ENCODE results near the gene HLA-DQA1. TPM values are rescaled to one million over a fixed set of nuclear protein-coding genes. Genes with fewer than 3 reads are reported as not detected.

HLA-DQA1 gene
- total and polyA plus RNA-seq, 9 donors = 1.5 to 3.3 (median 2.7) TPM

DNA sequence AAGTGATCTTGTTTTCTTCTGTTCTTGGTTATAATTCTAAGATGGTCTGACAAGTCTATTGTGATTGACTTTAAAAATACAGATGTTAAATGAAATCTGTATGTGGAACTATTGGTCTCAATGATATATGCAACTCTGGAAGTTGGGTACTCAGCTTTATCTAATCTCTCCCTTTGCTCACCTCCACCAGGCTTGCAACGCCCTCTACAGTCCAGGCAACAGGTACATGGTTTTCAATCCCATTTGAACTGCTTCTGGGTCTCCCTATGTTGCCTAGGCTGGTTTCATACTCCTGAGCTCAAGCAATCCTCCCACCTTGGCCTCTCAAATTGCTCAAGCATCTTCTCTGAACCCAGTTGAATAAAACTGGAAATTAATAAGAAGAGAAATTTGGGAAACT, 54.8 kb downstream of the HLA-DQA1 start:
- DNase-seq = no peak
- Histone ChIP-seq H3K9me3 (replicated peaks; ENCODE audit: control insufficient read depth, low read depth, low read length) (no peaks in the 10 kb centered on the region), H3K36me3 (ENCODE audit: control insufficient read depth, insufficient read depth, low read length) (no peaks in the 10 kb centered on the region), H3K4me1 (ENCODE audit: control insufficient read depth, insufficient read depth, low read length) (no peaks in the 10 kb centered on the region), H3K27ac (ENCODE audit: low read length) (no peak overlapping the region), H3K4me3 (ENCODE audit: low read length) (no peak overlapping the region), H3K27me3 (ENCODE audit: control insufficient read depth, insufficient read depth, low read length) (peaks cover 2% of the 10 kb centered on the region)
- WGBS (ENCODE audit: insufficient coverage) = 0% methylated on average over 1 of the region's 1 CpG

Other genes with a start within 250 kb of the HLA-DQA1 start
- not detected for gene BTNL2, start 230.2 kb upstream of the HLA-DQA1 start, total RNA-seq
- under 1 TPM; 0.14 to 0.70 (median 0.42) TPM for gene BTNL2, start 230.2 kb upstream of the HLA-DQA1 start, polyA plus RNA-seq (ENCODE audit: insufficient read depth in 1 of 8, insufficient read length in 8 of 8, low replicate concordance in 1 of 8)
- 30.7 TPM for gene HLA-DRA, start 197.5 kb upstream of the HLA-DQA1 start, total RNA-seq
- gene HLA-DRA, start 197.5 kb upstream of the HLA-DQA1 start, polyA plus RNA-seq (ENCODE audit: insufficient read depth in 1 of 8, insufficient read length in 8 of 8, low replicate concordance in 1 of 8) = 10 to 100 TPM; 19.9 to 34.2 (median 26.0) TPM
- 8.4 TPM for gene HLA-DRB5, start 107.1 kb upstream of the HLA-DQA1 start, total RNA-seq
- 10 to 100 TPM in 2 of 8 donors, 1 to 10 TPM in 6; 2.3 to 15.3 (median 3.9) TPM for gene HLA-DRB5, start 107.1 kb upstream of the HLA-DQA1 start, polyA plus RNA-seq (ENCODE audit: insufficient read depth in 1 of 8, insufficient read length in 8 of 8, low replicate concordance in 1 of 8)
- gene HLA-DRB1, start 47.6 kb upstream of the HLA-DQA1 start, total RNA-seq = 16.8 TPM
- 10 to 100 TPM in 4 of 8 donors, 1 to 10 TPM in 4; 4.3 to 16.5 (median 11.0) TPM for gene HLA-DRB1, start 47.6 kb upstream of the HLA-DQA1 start, polyA plus RNA-seq (ENCODE audit: insufficient read depth in 1 of 8, insufficient read length in 8 of 8, low replicate concordance in 1 of 8)
- 3.8 TPM for gene HLA-DQB1, start 29.3 kb downstream of the HLA-DQA1 start, total RNA-seq
- gene HLA-DQB1, start 29.3 kb downstream of the HLA-DQA1 start, polyA plus RNA-seq (ENCODE audit: insufficient read depth in 1 of 8, insufficient read length in 8 of 8, low replicate concordance in 1 of 8) = 1 to 10 TPM in 7 of 8 donors, under 1 TPM in 1; 0.37 to 5.0 (median 3.4) TPM
- 0.13 TPM for gene HLA-DQA2, start 104.0 kb downstream of the HLA-DQA1 start, total RNA-seq
- under 1 TPM in 5 of 8 donors, not detected in 3; 0.30 to 0.80 (median 0.36) TPM for gene HLA-DQA2, start 104.0 kb downstream of the HLA-DQA1 start, polyA plus RNA-seq (ENCODE audit: insufficient read depth in 1 of 8, insufficient read length in 8 of 8, low replicate concordance in 1 of 8)
- gene HLA-DQB2, start 126.1 kb downstream of the HLA-DQA1 start, total RNA-seq = 0.18 TPM
- under 1 TPM in 7 of 8 donors, not detected in 1; 0.08 to 0.40 (median 0.23) TPM for gene HLA-DQB2, start 126.1 kb downstream of the HLA-DQA1 start, polyA plus RNA-seq (ENCODE audit: insufficient read depth in 1 of 8, insufficient read length in 8 of 8, low replicate concordance in 1 of 8)
- 0.09 TPM for gene HLA-DOB, start 179.6 kb downstream of the HLA-DQA1 start, total RNA-seq
- gene HLA-DOB, start 179.6 kb downstream of the HLA-DQA1 start, polyA plus RNA-seq (ENCODE audit: insufficient read depth in 1 of 8, insufficient read length in 8 of 8, low replicate concordance in 1 of 8) = under 1 TPM in 3 of 8 donors, not detected in 5; 0.14 to 0.33 (median 0.16) TPM
- gene TAP2, start 201.3 kb downstream of the HLA-DQA1 start, total RNA-seq = 4.6 TPM
- 1 to 10 TPM; 4.5 to 8.7 (median 6.9) TPM for gene TAP2, start 201.3 kb downstream of the HLA-DQA1 start, polyA plus RNA-seq (ENCODE audit: insufficient read depth in 1 of 8, insufficient read length in 8 of 8, low replicate concordance in 1 of 8)
- 16.4 TPM for gene PSMB8, start 206.6 kb downstream of the HLA-DQA1 start, total RNA-seq
- gene PSMB8, start 206.6 kb downstream of the HLA-DQA1 start, polyA plus RNA-seq (ENCODE audit: insufficient read depth in 1 of 8, insufficient read length in 8 of 8, low replicate concordance in 1 of 8) = 10 to 100 TPM; 10.9 to 18.1 (median 16.3) TPM
- 8.2 TPM for gene TAP1, start 216.3 kb downstream of the HLA-DQA1 start, total RNA-seq
- gene TAP1, start 216.3 kb downstream of the HLA-DQA1 start, polyA plus RNA-seq (ENCODE audit: insufficient read depth in 1 of 8, insufficient read length in 8 of 8, low replicate concordance in 1 of 8) = 10 to 100 TPM in 1 of 8 donors, 1 to 10 TPM in 7; 6.2 to 11.0 (median 8.1) TPM
- 4.3 TPM for gene PSMB9, start 216.8 kb downstream of the HLA-DQA1 start, total RNA-seq
- 1 to 10 TPM; 4.3 to 6.3 (median 4.6) TPM for gene PSMB9, start 216.8 kb downstream of the HLA-DQA1 start, polyA plus RNA-seq (ENCODE audit: insufficient read depth in 1 of 8, insufficient read length in 8 of 8, low replicate concordance in 1 of 8)

Data from muscle of leg (tissue), 11 donors.